IgD-negative memory B cell (primary cell): ENCODE data around the gene SLC23A1. TPM values are rescaled to one million over a fixed set of nuclear protein-coding genes. Genes with fewer than 3 reads are reported as not detected.
A peak's percentile ranks its signal among the peaks of the same experiment; 100 is the strongest.

ENCODE experiments used
- H3K27ac Mint-ChIP-seq, 3 donors: one replicate each; pipeline ENCODE4 v1.8.0; 2020 to 2022; ENCODE audit warnings: mild to moderate bottlenecking in 3 of 3, mixed read lengths in 3 of 3, moderate library complexity in 1 of 3
- H3K27me3 Mint-ChIP-seq: one replicate; pipeline ENCODE4 v1.8.0; 2021; ENCODE audit warnings: mixed read lengths
- H3K36me3 Mint-ChIP-seq: one replicate; pipeline ENCODE4 v1.8.0; 2020; ENCODE audit warnings: mild to moderate bottlenecking, mixed read lengths
- H3K4me1 Mint-ChIP-seq, 3 donors: one replicate each; pipeline ENCODE4 v1.8.0; 2020 to 2022; ENCODE audit warnings: mixed read lengths in 3 of 3, mild to moderate bottlenecking in 1 of 3
- H3K4me3 Mint-ChIP-seq, 4 donors: one replicate each; pipeline ENCODE4 v1.8.0; 2020 to 2022; ENCODE audit warnings: mild to moderate bottlenecking in 4 of 4, mixed read lengths in 4 of 4, moderate library complexity in 3 of 4
- H3K9me3 Mint-ChIP-seq, 3 donors: one replicate each; pipeline ENCODE4 v1.8.0; 2020 to 2021; ENCODE audit warnings: mixed read lengths in 3 of 3, mild to moderate bottlenecking in 1 of 3
- polyA plus RNA-seq: library from polyadenylated mRNA; unstranded; fragments of 300-500 nt; fragmentation: Illumina TruSeq; gene quantifications from one replicate; pipeline ENCODE4 v1.2.3, GENCODE V29; 2021

SLC23A1 gene
- polyA plus RNA-seq, 1 donor from 2014 or later = not detected

DNA sequence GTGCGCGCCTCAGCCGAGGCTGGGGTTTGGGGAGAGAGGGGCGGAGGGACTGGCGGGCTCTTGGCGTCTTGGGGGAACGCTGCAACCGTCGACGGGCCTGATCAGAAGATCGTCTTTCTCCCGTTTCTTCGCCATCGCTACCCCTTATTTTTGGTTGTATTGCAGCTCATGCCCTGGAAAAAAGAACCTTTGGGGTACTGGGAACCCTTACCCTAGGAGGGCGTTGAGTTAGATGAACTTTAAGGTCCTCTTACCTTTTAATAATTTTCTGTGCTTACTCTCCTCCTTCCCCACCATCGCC, 40.7 kb downstream of the SLC23A1 start:
- Mint-ChIP-seq H3K27me3 (no peaks in the 10 kb centered on the region), H3K9me3 (peaks cover 0 to 2% (median 0%) of the 10 kb centered on the region in 3 donors), H3K4me1 (peaks cover 35 to 41% (median 37%) of the 10 kb centered on the region in 3 donors), H3K4me3 (peak overlapping the region; percentile 91 to 99 (median 98)), H3K36me3 (peaks cover 6% of the 10 kb centered on the region), H3K27ac (peak overlapping the region; percentile 88 to 99 (median 99))

DNA sequence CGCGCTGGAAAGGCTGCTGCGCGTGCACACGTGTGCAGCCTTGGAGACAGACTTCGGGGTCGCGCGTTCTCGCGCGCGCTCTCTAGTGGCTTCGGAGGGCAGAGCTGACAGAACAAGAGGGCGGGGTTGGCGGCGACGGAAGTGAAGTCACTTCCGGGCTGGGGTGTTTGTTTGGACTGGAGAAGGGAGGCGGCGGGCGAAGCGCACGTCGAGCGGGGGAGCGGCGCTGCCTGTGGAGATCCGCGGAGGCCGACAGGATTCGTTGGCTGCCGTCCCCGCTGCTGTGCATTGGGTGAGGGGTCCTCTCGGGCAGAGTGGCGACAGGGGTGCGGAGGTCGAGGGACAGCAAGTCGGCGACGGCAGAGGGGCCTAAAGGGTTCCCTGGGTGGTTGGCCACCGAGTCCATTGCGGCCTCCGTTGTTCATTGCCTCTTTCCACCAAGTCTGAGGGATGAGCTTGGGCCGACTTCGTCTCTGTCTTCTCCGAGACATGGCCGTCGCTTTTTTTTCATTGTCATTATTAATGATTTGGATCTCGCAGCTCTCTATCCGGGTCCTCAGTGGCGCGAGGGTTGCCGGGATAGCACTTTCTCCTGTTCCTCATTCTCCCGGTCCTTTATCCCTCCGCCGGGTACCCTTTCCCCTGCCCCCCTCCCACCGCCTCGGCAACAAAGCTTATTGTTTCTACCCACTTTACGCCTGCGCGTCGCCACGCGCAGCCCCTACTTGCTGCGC, 41.2 kb downstream of the SLC23A1 start, which contains the start of gene PAIP2:
TSS of gene PAIP2 (plus strand) at position 166 of the 734 bp plus-strand sequence. CDS start 21,931 bp downstream, outside the sequence.
- H3K27ac Mint-ChIP-seq = peak within 1 kb of the TSS; percentile 88 to 99 (median 99)
- peaks cover 0 to 2% (median 0%) of the 10 kb centered on the region in 3 donors for H3K9me3 Mint-ChIP-seq
- no peaks in the 10 kb centered on the region for H3K27me3 Mint-ChIP-seq
- H3K4me3 Mint-ChIP-seq = peak within 1 kb of the TSS; percentile 91 to 99 (median 98)
- H3K4me1 Mint-ChIP-seq = peaks cover 34 to 40% (median 35%) of the 10 kb centered on the region in 3 donors
- H3K36me3 Mint-ChIP-seq = peaks cover 5% of the 10 kb centered on the region

DNA sequence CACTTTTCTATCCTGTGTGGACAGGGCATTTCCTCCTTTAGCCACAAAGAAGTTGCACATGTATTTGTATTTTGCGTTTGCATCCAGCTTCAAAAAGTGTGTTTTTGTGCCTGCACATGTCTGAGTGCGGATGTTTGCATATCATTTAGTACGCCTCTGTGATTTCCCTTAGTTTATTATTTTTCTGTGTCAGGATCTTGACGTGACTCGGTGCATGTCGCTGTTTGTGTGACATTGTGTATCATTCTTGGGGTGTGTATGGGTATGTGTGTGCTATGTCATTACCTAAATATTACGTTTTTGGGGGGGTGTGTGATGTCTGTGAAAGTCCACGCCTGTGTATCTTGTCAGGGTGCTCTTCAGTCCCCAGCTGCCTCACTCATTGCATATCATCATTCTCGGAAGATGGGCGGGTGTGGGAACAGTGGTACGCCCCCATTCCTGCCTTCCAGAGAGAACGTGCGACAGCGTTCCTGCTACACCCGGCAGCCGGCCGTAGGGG, 41.9 kb downstream of the SLC23A1 start:
- Mint-ChIP-seq H3K36me3 (peaks cover 4% of the 10 kb centered on the region), H3K27me3 (no peaks in the 10 kb centered on the region), H3K27ac (peak overlapping the region; percentile 88 to 99 (median 99)), H3K9me3 (peaks cover 0 to 2% (median 0%) of the 10 kb centered on the region in 3 donors), H3K4me1 (peaks cover 32 to 40% (median 32%) of the 10 kb centered on the region in 3 donors), H3K4me3 (peak overlapping the region; percentile 91 to 99 (median 98))

DNA sequence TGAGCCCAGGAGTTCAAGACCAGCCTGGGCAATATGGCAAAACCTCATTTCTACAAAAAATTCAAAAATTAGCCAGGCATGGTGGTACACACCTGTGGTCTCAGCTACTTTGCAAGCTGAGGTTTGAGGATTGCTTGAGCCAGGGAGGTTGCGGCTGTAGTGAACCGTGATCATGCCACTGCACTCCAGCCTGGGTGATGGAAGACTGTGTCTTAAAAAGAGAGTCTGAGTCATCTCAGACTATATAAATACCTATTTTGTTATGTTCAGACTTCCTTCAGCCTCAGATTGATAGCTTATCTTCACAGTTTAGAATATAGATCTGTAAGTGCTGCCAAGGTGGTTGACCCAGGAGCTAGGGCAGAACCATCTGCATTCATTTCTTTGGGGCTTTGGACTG, 43.0 kb downstream of the SLC23A1 start:
- Mint-ChIP-seq H3K27me3 (no peaks in the 10 kb centered on the region), H3K27ac (peak overlapping the region in 1 of 3 donors; percentile 19), H3K4me3 (peak overlapping the region in 3 of 4 donors; percentile 41 to 51 (median 44)), H3K9me3 (peaks cover 0 to 2% (median 0%) of the 10 kb centered on the region in 3 donors), H3K4me1 (peaks cover 32 to 34% (median 32%) of the 10 kb centered on the region in 3 donors), H3K36me3 (peaks cover 4% of the 10 kb centered on the region)

DNA sequence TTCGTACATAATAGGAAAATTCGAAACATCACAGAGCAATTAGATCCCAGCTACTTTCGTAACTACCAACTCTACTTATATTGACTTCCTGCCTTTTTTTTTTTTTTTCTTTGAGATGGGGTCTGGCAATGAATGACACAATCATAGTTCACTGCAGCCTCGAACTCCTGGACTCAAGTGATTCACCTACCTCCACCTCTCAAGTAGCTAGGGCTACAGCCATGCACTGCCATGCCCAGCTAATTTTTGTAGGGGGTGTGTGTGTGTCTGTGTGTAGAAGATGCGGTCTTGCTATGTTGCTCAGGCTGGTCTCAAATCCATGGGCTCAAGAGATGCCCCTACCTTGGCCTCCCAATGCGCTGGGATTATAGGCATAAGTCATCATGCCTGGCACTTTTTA, 47.3 kb downstream of the SLC23A1 start:
- Mint-ChIP-seq H3K9me3 (no peaks in the 10 kb centered on the region), H3K4me3 (peak overlapping the region in 1 of 4 donors; percentile 61), H3K27me3 (no peaks in the 10 kb centered on the region)

More for the DNA sequence above, 47.3 kb downstream of the SLC23A1 start:
- H3K36me3 Mint-ChIP-seq = peaks cover 3% of the 10 kb centered on the region
- H3K27ac Mint-ChIP-seq = peak overlapping the region; percentile 40 to 94 (median 91)
- peaks cover 3 to 4% (median 4%) of the 10 kb centered on the region in 3 donors for H3K4me1 Mint-ChIP-seq

Other genes starting within 250 kb of the SLC23A1 start
- gene SIL1, start 184.9 kb downstream of the SLC23A1 start, polyA plus RNA-seq = 17.9 TPM
- 346 TPM for gene MATR3, start 89.6 kb downstream of the SLC23A1 start, polyA plus RNA-seq
- gene PAIP2, start 41.4 kb downstream of the SLC23A1 start, polyA plus RNA-seq = 240 TPM
- 193 TPM for gene MZB1, start 6.6 kb upstream of the SLC23A1 start, polyA plus RNA-seq
- gene PROB1, start 11.8 kb upstream of the SLC23A1 start, polyA plus RNA-seq = 1.5 TPM
- 4.7 TPM for gene SPATA24, start 20.8 kb upstream of the SLC23A1 start, polyA plus RNA-seq
- gene DNAJC18, start 56.2 kb upstream of the SLC23A1 start, polyA plus RNA-seq = 5.1 TPM
- gene ECSCR, start 79.4 kb upstream of the SLC23A1 start, polyA plus RNA-seq = not detected
- not detected for gene SMIM33, start 87.7 kb upstream of the SLC23A1 start, polyA plus RNA-seq
- 3.8 TPM for gene STING1, start 99.5 kb upstream of the SLC23A1 start, polyA plus RNA-seq
- 313 TPM for gene UBE2D2, start 178.0 kb upstream of the SLC23A1 start, polyA plus RNA-seq